NCI-H524 treated with DMSO at 0.1 percent for 48 hours (cell line): ENCODE results near the gene ANKRD13D.

Source experiments
- DNase-seq: peaks from one replicate; lab custom pipeline; 2025; lab: John Stamatoyannopoulos, UW

The ANKRD13D gene

DNA sequence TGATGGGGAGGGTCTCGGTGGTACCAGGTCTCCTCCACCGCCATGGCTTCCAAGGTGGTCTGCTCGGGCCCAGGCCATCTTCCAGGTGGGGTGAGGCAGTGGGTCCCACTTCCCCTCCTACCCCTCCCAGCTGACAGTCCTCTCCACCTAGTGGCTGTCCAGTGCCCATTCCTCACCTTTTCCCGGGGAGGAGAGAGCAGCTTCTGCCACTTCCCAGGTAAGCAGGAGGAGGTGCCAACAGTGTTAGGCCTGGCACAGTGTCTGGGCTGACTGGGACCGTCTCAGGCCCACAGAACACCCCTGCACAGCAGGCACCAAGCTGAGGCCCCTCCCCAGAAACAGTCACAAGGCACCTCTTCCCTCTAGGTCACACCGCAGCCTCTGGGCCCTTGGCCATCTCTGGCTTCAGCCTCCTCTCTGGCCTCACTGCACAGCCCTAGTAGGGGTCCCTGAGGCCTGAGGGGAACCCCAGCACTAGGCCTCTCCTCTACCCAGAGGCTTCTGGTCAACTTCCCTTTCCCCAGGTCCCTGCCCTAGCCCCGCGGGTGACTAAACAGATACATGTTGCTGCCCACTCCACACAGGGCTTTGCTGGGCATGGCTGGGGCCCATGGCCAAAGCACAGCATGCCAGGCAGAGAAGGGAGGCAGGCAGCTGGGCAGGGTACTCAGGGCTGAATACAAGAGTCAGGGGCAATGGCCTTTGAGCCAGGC, 2.3 kb upstream of the ANKRD13D start:
- DNase-seq, result no peak

DNA sequence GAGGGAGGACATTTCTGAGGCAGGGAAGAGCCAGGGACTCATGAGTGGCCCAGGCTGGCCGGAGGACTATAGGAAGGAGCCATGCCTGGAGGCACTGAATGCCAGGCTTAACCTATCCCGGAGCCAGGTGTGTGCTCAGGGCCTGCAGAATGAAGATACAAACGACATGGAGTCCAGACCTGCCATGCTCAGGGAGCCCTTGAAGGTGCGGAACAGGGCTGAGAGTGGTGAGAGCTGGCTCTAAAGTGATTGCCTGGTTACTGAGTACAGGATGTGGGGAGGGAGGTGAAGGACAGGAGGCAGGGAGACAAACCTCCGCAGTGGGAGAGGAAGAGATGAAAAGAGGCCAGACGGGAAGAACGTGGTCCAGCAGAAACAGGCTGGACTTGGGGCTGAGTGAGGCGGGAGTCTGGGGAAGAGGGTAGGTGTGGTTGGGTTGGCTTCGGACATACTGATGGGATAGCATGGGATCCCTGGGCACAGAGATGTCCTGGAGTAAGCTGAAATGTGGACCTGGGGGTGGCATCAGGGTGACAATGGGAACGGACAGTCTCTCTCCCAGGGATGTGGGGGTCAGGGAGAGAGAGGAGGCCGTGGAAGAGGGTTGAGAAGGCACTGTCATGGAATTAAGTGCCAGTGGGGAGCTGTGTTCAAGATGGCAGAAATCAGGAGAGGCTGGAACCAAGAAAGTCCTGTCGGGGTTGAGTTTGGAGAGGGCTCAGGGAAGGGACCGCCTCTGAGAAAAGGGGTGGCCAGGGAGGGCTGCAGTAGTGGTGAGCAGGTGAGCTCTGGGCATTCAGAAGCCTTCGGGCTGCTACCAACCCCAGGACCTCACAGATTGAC, 1.5 kb upstream of the ANKRD13D start:
- DNase-seq, result no peak

- DNase-seq, result no peak
These were observed 978 bp upstream of the ANKRD13D start for GRCh38 chr11:67288198-67288451.

GRCh38 chr11:67288452-67289225, 464 bp upstream of the ANKRD13D start:
- DNase-seq, result peak; percentile 12

DNA sequence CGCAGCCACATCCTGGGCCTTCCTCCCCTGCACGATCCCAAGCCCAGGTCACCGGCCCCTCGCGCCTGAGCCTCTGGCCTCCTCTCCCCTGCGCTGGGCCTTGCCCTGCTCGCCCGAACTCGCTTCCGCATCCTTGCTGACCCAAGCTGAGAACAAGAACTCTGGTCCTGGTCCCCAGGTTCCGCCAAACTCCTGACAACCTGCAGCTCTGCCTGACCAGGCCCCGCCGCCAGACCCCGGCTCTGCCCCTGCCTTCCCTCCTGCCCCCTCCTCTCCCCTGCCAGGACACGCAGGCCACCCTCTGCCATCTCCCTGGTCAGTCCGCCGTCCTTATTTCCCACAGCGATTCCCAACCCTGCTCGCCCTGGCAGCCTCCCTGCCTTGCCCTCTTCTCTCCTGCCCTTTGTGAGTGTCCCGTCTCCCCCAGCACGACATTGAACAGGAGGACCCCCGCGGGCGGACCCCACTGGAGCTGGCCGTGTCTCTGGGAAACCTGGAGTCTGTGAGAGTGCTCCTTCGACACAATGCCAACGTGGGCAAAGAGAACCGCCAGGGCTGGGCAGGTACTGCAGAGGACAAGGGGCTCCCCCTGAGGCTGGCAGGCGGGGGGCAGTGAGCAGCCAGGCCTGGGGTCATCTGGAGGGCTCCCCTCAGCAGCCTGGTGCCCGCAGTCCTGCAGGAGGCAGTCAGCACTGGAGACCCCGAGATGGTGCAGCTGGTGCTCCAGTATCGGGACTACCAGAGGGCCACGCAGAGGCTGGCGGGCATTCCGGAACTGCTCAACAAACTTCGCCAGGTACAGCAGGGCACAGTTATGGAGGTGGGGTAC, 762 bp downstream of the ANKRD13D start:
- no peak for DNase-seq

DNA sequence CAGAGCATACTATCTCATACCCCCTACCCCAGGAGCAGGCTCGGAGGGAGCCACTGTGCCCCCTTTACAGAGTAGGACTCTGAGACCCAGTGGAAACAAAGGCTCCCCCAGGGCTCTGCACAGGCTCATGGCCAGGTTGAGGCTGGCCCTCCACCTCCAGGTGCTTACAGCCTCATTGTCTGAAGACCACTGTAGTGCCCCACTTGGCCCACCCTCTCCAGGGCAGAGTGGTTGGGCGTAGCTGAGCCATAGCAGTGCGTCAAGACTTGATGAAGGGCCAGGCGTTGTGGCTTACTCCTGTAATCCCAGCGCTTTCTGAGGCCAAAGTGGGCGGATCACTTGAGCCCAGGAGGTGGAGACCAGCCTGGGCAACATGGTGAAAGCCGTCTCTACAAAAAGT, 1.7 kb downstream of the ANKRD13D start:
- no peak for DNase-seq

DNA sequence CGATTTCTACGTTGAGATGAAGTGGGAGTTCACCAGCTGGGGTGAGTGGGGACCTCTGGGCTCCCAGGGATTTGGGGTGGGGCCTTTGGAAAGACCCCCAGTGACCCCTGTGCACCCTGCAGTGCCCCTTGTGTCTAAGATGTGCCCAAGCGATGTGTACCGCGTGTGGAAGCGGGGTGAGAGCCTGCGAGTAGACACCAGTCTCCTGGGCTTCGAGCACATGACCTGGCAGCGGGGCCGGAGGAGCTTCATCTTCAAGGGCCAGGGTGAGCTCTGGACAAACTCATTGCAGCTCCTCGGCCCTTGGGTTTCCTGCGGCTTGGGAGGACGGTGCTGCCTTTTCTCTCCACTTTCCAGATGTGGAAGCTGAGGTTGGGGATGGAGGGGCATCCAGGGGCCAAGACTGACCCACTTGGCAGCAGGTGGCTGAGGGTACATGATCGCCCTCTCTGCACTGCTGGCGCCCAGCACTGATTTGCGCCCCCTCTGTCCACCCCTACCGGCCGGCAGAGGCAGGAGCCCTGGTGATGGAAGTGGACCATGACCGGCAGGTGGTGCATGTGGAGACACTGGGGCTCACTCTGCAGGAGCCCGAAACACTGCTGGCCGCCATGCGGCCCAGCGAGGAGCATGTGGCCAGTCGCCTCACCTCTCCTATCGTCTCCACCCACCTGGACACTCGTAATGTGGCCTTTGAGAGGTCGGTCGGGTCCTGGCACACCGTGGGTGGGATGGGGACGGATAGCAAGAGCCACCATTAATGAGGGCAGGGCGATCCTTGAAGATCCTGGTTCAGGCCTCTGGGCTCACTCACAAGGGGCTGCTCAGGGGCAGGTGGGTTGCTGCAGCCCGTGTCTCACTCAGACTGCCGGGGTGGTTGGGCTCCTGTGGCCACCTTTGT, 2.6 kb downstream of the ANKRD13D start:
- DNase-seq, result no peak

DNA sequence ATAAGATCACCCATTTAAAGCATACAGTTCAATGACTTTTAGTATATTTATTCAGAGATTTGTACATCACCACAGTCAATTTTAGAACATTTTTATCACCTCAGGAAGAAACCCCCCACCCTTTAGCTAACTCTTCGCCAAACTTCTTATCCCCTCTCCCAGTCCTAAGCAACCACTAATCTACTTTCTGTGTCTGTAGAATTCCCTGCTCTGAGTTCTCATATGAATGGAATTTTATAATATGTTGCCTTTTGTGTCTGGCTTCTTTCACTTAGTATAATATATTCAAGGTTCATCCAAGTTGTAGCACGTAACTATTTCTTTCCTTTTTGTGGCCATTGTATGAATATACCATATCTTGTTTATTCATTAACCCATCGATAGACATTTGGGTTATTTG, 3.6 kb downstream of the ANKRD13D start:
- DNase-seq, result no peak

DNA sequence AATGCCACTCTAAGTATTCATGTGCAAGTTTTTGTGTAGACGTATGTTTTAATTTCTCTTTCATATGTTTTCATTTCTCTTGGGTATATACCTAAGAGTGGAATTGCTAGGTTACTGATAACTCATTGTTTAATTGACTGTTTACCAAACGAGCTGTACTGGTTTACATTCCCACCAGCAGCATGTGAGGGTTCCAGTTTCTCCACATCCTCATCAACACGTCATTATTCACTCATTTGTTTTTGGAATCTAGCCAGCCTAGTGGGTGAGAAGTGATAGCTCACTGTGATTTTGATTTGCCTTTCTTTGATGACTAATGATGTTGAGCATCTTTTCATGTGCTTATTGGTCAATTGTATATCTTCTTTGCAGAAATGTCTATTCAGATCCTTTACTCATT, 4.0 kb downstream of the ANKRD13D start:
- DNase-seq, result no peak

DNA sequence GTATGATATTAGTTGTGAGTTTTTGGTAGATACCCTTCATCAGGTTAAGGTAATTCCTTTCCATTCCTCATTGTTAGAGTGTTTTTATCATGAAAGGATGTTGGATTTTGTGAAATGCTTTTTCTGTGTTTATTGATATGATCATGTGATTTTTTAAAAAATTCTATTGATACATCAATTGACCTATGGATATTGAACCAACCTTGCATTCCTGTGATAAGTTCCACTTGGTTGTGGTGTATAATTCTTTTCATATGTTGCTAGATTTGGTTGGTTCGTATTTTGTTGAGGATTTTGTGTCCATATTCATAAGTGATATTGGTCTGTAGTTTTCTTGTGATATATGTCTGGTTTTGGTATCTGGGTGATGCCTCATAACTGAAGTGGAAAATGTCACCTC, 6.7 kb downstream of the ANKRD13D start:
- DNase-seq, result no peak

- no peak for DNase-seq
These were observed 9.7 kb downstream of the ANKRD13D start for GRCh38 chr11:67298786-67299185.

DNA sequence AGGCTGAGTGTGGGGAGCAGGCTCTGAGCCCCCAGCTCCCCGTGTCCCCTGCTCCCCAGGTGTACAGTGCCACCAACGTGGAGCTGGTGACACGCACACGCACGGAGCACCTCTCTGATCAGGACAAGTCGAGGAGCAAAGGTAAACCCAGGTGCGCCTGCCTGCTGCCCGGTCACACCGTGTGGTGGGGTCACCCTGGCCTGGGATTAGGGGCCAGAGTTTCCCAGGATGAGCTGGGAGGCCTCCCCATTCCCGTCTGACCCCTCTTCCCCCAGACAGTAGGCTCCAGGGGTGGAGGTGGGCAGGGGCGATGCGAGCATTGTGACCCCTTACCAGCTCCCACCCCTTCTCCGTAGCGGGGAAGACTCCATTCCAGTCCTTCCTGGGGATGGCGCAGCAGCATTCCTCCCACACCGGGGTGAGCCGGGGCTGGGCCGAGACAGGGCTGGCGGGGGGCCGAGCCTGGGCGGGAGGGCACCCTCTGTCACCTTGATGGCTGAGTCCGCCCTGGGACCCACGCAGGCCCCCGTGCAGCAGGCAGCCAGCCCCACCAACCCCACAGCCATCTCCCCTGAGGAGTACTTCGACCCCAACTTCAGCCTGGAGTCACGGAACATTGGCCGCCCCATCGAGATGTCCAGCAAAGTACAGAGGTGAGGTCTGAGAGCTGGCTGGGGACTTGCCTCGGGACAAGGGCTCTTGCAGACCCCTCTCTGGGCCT, 10.5 kb downstream of the ANKRD13D start:
- no peak for DNase-seq

GRCh38 chr11:67300256-67300755, 11.2 kb downstream of the ANKRD13D start:
- DNase-seq, result no peak

- DNase-seq, result no peak
These were observed 11.7 kb downstream of the ANKRD13D start for GRCh38 chr11:67300756-67301312.

GRCh38 chr11:67301313-67301921, 12.3 kb downstream of the ANKRD13D start:
- no peak for DNase-seq

DNA sequence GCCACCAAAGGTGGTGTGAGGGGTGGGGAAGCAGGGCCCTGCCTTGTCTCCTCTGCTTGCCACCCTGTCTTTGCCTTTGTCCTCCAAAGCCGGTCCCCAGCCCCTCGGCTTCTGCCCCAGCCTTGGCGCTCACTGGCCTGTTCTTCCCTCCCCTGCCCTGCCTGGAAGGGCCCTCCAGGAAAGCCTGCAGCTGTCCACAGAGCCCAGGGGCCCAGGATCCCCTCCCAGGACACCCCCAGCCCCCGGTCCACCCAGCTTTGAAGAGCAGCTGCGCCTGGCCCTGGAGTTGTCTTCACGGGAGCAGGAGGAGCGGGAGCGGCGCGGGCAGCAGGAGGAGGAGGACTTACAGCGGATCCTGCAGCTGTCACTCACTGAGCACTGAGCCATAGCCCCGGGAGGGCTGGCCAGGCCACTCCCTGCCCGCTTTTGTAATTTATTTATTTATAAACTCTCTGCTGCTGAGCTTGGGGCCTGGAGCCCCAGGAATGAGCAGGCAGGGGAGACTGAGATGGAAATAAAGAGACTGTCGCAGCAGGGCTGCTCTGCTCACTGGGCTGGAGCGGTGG, 12.9 kb downstream of the ANKRD13D start:
- no peak for DNase-seq

DNA sequence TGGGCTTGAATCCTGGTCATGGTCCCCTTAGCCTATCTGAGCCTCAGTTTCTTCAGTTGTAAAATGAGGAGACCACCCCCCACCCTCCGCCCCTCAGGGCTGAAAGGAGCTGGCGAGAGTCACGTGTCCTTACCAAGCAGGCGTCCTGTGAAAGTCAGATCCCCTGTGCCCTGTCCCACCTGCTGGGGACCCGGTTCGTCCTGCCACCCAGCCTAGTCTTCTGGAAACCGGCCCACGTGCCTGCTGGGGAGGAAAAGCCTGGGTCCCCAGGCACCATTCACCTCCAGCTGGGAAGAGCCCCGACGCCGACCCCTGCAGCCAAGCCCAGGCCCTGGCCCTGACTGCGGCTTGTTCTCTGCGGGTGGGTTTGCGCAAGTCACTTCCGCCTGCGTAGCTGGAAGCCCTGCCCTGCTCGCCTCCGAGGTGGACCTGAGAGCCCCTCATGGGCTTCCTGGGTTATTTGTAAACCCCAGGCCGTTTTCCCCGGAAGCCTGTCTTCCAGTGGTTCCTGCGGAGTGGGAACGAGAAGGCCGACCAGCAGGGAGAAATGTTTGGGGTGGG, 13.5 kb downstream of the ANKRD13D start:
- DNase-seq, result no peak

DNA sequence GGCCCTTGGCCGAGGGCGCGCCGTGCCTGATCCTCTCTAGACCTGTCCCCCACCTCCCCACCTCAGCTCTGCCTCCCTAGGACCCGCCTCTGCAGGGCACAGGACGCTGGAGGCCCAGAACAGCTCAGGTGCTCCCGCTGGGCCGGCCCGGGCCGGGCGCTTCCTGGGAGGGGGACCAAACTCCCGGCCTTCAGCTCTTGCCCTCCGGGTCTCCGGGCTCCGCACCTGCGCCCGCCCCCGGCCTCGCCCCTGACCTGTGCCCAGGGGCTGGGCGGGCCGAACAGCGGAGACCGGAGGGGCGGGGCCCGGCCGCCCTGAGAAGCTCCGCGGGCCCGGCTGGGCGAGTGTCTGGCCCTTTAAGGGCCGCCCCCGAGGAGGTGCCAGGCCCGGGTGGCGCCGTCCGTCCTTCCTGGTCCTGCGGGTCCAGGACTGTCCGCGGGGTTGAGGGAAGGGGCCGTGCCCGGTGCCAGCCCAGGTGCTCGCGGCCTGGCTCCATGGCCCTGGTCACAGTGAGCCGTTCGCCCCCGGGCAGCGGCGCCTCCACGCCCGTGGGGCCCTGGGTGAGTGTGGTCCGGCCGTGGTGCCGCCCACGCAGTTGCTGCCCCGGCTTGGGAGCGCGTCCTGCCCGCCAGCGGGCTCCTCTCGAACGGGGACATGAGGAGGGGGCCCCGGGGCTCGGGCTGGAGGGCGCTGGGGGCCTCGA, 14.2 kb downstream of the ANKRD13D start, which contains the start of gene SSH3:
TSS of gene SSH3 (plus strand) at position 399 of the 703 bp plus-strand sequence. CDS start at position 495, 96 bp downstream.
- no peak for DNase-seq
